RCC 7860 (cell line): ENCODE results near the gene USP10.
A peak's percentile ranks its signal among the peaks of the same experiment; 100 is the strongest.

Experiments used
- DNase-seq: peaks from one replicate; pipeline ENCODE4 v3.0.0-alpha.2; 2015; ENCODE audit warnings: low spot score
- FAIRE-seq: peaks from 2 replicates; lab custom pipeline; 2012; peaks lifted over from hg19 to GRCh38; lab: Jason Lieb, UNC

The USP10 gene

DNA sequence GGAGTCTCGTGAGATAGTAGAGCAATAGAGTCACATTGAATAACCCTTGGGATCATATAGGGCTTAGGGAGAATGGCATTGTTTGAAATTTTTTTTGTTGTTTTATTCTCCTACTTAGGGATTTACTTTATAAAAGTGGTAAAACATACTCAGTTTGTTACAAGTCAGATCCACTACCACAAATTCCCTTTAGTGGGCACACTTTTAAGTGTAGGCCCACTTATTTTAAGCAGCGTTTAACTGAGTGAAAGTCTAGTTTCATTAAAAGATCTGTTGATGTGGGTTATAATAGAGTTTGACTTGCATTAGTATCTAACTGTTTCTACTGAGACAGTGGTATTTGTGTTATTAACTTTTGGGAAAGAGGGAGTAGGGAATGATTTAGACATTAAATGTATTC lies 49.3 kb downstream of the USP10 start:
- no peak for FAIRE-seq
- DNase-seq: no peak

DNA sequence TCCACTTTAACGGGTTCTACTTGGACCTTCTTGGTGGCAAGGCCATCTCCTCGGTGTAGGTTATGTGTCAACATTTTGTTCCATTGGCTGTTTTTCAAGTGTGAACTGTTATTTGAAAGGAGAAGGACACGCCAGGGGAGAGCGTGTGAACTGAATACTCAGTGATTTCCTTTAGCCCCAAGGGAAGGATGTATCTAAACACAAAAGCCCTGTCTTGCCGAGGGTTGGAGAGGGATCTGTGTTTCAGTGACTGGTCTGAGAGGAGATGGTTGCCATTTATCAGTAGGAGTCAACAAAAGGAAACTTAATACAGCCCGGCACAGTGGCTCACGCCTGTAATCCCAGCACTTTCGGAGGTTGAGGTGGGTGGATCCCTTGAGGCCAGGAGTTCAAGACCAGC lies 50.0 kb downstream of the USP10 start:
- no peak for DNase-seq
- no peak for FAIRE-seq

DNA sequence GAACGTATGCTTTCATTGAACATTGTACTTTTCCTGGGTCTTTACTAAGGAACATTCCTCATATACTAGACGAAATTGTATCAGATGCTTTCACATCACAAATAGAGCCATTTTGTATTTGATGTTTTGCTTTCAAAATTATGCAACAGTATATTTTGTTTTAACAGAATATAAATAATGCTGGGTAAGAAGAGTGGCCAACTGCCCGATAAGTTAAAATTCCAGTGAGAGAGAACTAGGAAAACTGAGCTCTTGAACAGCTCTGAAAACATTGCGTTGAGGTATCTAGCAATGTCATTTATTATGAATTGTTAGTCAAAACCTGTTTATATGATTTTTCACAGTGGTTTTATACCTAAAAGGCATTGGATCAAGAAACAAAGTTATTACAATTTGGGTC lies 50.8 kb downstream of the USP10 start:
- FAIRE-seq: no peak
- no peak for DNase-seq

DNA sequence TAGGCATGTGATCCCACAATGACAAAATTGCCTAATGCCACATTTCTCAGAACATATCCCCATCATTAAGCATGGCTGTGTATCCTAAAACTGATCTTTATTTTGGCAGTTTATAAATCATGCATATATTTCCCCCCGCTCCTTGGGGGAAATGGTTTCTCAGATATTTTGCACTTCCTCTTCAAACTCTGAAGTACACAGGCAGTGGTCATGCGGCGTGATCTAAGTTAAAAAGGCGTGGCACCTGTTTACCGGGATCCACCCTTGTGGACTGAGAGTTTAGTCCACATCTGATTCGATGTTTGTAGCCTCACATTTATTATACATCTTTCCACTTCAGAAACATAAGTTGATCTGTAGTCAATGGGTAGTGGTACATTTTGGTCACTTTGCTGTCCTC lies 51.4 kb downstream of the USP10 start:
- FAIRE-seq (no peak), DNase-seq (no peak)

DNA sequence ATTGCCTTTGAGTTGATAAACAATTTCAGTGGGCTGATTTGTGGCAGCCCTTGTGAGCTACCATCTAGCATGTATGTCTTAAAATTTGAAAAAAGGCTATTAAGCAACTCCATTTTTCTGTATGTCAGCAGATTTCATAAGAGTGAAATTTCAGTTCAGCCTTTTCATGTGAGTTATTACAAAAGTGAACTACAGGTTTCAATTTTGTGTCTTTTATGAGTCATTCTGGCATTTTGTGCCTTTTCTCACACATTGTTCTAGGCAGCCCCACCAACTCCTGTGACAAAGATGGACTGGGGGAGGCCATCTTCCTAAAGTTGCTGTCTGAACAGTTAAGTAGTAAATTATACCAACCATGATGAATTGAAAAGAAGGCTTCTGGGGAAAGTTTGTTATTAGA lies 52.1 kb downstream of the USP10 start:
- DNase-seq (no peak), FAIRE-seq (no peak)

DNA sequence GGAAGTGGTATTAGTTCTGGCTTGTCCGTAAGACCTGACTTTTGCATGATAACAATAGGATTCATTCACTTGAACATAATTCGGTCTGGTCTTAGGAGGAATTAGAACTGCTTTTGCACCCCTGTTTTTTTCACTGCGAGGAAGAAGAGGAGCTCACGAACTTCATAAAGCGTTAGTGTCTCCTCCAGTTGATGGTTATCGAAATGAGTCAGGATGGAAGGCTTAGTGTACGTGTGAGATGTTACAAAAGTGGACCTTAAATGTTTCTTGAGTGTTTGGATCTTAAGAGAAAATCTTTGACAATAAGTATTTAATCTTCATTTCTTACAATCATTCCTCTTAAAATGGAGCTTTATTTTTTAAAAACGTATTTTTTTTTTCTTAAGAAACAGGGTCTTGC lies 52.8 kb downstream of the USP10 start:
- FAIRE-seq: no peak

DNA sequence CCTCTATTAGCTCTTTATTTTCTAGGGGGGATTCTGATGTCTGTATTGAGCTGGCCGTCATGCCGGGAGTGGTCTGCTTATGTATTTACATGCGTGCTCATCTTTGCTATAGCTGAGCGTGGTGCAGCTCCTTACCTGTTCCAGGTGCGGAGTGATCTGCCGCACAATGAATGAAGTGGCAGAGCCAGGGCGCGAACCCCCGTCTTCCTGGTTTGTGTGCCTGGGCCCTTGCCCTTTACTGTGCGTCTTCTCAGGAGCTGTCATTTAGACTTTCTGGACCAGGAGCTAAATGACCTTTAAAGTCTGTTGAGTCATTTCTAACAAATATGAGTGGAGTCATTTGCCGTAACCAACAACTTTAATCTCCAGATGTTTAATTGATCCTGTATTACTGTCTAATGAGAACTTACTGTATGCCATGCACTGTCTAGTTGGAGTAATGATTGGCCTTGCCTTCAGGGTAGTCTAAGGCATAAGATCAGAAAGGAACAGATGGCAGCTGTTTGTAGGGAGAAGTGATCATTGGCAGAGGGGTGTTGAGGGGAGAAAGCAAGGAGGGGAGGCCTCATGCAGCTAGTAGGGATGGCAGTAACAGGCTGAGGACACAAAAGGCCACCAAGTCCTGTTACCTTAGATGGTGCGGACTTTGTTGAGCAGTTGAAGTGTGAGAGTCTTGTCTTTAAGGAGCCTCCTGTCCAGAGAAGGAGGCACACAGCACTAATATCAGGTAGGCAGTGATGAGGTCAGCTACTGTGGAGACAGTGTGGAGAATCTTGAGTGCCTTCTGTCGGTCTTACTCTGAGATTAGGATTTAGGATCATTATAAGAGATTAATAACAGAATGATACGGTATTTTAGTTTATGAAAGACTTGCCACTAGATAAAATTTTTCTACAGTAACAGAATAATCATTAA lies 53.9 kb downstream of the USP10 start:
- no peak for DNase-seq
- FAIRE-seq: no peak

More for the DNA sequence above, 52.8 kb downstream of the USP10 start:
- DNase-seq: no peak

DNA sequence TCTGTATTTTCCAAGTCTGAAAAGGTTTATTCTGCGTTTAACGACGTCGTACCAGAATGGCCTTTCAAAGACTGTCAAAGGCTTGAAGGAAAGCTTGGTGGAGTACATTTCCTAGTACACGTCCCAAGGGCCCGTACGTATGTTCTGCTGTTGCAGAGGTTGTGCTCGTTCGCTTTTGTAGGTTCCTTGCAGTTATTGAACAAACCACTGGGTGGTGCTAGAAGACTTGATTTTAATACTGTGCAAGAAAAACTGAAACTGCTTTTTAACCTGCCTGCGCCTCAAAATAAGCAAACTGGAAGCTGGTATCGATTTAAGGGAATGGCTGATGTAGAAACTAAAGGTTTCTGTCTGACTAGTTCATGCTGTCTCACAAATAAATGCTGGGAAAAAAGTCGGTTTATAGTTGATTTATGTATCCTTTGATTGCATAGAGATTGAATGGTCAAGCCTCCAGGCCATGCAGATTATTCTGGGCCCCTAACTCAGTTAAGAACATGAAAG lies 54.6 kb downstream of the USP10 start:
- FAIRE-seq (peak; percentile 43), DNase-seq (peak; percentile 73)

DNA sequence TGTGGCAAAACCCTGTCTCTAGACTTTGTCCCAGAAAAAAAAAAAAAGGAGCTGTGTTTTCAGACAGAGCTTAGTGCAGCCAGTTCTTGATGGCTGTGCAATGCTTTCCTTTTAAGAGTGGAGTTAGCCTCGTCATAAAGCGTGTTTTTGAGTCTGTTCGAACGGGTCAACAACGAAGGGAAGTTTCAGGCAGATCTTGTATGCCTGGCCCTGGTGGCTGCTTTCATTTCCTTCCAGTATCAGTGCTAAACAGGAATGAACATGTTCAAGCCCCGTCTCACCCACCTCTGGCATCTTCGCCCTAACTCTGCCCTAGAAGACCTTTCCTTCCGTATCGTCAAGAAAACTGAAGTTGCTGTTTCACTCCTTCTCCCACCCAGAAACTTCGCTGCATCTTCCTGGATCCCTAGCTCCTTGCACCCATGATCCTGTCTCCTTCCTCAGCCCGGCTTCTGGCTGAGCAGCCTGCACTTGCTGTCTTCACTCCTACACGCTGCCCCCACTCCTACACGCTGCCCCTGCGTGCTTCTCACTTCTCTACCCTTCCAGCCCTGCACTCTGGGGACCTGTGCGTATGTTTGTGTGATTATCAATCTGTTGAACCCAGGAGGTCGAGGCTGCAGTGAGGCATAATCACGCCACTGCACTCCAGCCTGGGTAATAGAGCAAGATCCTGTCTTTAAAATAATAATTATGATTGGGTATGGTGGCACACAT lies 55.3 kb downstream of the USP10 start:
- DNase-seq (no peak), FAIRE-seq (no peak)

DNA sequence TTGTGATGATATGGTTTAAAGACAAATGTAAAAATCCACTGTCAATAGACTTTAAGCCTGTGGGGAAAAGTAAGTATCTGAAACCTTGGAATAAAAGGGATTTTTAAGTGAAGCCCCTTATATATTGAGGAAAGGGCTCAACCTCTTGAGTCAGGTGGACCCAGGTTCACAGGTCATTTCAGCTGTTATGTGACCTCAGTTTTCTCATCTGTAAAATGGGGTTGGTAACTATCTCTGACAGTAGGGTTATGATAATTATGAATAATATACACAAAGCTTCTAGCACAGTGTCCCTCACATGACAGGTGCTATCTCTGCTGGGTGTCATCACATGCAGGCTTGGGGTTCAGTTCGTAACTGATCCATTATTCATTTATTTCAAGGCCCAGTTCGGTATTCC lies 57.0 kb downstream of the USP10 start:
- FAIRE-seq: no peak
- no peak for DNase-seq

DNA sequence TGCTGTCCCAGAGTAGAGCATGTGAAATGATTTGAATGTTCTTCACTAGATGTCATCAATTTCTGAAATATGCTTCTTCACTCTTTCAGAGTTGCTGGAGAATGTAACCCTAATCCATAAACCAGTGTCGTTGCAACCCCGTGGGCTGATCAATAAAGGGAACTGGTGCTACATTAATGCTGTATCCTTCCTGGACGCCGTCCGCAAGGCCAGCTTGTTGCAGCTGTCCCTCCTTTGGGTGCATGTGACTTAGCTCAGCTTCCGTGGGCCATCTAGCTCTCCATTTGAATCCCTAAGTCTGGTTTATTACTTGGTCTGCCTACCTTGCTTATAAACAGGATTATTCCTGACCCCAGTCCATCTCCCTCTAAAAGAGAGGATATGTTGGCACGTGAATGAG lies 58.8 kb downstream of the USP10 start:
- no peak for FAIRE-seq
- DNase-seq: no peak

DNA sequence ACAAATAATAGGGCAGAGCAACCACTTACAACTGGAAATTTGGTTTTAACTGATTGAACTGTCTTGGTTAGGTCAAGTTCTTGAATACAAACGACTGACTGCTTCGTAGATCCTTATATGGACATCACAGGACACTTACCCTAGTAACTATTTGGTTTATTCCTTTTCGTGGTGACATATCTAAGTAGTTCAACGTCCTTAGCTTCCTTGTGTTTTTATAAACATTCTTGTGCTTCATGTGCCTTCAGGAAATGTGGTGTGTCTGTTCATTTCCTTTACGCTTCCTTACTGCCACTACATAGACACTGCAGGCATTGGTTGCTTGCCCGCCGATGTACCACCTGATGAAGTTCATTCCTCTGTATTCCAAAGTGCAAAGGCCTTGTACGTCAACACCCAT lies 59.3 kb downstream of the USP10 start:
- FAIRE-seq (no peak), DNase-seq (no peak)

DNA sequence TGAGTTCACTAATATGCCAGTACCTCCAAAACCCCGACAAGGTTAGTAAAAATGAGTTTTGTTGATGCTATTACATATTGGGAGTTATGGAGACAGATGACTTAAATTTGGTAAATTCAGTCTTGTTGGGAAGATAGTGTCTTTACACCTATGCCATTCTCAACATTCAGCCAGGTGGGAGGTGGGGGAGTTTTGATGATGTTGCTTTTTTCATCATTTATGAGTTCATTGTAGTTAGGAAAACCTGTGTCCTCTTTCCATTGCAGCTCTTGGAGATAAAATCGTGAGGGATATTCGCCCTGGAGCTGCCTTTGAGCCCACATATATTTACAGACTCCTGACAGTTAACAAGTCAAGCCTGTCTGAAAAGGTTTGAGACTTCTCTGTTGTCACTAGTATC lies 60.1 kb downstream of the USP10 start:
- DNase-seq (no peak), FAIRE-seq (no peak)

DNA sequence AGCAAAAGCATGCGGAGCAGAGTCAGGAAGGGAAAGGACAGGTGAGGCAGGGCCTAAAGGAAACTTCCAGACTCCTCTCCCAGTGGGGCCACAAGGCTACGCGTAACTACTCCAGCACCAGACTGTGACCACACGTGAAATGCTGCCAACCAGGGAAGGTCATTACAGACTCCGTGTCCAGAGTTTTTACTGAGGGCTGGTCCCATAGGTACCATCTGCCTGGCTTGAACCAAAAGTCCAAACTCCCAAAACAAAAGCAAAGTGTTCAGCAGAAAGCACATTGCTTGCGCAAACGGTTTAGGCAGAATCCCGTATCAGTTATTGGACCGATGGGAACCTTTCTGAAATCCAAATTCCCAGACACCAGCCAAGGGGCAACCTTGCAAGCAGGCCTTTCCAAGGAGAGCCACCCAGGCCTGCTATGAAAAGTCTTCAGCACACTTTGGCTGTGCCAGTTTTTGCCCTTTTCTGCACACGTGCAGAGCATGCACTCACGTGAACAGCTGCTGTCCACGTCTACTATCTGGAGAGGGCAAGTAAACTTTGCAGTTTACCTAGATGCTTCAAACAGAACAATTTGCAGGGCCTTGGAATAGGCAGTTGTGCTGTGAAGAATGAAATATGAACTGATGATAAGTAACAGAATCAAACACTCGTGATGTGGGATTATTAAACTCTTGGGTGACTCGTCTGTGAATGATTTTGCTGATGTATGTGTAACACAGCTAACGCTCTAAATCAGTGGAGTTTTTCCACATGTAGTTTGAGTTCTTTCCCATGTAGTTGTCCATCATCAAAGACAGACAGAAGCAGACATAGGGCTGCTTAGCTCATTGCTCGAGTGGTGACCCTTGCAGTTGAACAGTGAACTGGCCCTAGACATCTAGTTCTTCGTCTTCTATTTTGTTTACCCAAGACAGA lies 61.9 kb downstream of the USP10 start:
- FAIRE-seq (no peak), DNase-seq (no peak)

DNA sequence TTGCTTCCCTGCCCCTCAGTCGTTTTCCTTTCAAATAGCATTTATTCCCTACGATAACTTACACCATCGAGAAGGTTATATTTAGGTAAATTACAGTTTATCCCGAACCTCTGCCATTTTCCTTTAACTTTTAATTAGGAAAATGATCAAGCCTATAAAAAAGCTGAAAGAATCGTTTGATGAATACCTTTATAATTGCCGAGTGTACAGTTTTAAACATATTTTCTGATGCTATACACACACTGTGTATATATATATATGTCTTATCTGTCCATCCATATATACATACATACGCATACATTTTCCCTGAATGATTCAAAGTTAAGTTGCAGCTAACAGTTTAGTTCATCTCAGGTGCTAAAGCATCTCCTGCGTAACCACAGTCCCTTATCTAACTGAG lies 63.4 kb downstream of the USP10 start:
- no peak for DNase-seq
- no peak for FAIRE-seq

DNA sequence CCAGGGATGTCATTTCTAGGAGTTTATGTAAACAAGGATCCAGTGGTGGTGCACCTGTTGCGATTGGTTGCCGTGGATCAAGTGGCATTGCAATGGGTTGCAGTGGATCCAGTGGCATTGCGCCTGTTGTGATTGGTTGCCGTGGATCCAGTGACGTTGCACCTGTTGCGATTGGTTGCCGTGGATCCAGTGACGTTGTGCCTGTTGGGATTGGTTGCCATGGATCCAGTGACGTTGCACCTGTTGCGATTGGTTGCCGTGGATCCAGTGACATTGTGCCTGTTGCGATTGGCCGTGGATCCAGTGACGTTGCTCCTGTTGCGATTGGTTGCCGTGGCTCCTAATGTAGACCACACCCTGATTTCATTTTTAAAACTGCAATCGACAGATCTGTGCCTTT lies 63.8 kb downstream of the USP10 start:
- FAIRE-seq (no peak), DNase-seq (no peak)

DNA sequence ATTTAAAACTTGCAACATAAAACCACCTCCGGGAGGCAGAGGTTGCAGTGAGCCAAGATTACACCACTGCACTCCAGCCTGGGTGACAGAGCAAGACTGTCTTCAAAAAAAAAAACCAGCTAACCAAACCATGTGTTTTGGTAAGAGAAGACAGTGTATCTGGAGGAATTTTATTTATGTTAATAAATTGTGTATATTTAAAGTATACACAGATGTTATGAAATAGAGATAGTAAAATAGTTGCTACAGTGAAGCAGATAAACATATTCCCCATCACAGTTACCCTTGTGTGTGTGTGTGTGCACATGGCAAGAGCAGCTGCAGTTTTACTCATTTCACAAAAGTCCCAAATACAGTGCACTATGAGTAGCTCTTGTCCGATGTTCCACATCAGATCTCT lies 65.2 kb downstream of the USP10 start:
- no peak for FAIRE-seq
- no peak for DNase-seq

DNA sequence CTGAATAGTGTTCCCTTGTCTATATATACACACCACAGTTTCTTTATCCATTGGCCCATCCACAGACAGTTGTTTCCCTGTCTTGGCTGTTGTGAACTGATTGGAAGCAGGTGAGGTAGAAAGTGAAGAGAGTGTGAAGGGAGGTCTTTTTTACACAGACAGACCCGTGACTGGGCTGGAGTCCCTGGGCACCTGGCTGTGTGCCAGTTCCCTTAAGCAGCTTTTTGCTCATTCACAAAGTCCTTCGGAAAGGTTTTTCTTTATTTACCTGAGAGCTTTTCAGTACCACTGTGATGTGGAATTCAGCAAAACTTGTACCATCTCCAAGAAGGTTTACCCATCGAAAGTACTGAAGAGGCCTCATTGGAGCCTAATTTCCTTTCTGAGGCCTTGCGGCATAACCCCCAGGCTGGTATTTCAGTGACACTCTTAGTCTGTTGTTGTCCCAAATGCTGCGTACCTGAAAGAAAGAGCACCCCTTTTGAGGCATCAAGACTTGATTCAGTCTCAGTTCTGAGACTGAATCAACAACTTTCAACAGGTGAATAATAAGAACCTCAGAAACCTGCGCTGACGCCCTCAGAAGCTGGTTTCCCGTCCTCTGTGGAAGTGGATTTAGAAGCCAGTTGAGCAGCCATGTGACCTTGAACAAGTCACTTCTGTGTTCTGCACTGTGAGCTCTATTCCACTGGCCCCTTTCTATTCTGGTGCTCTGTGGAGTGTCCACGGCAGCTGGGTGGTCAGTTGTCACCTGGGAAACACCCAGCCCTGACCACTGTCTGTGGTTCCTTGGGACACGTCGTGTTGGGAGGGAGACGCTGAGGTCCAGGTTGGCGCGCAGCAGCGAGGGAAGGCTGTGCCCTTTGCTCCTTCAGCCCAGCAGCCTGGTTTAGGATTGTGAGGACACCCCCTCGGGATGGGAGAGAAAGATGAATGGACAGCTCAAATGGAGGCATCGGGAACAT lies 66.1 kb downstream of the USP10 start:
- FAIRE-seq: no peak
- DNase-seq: no peak

DNA sequence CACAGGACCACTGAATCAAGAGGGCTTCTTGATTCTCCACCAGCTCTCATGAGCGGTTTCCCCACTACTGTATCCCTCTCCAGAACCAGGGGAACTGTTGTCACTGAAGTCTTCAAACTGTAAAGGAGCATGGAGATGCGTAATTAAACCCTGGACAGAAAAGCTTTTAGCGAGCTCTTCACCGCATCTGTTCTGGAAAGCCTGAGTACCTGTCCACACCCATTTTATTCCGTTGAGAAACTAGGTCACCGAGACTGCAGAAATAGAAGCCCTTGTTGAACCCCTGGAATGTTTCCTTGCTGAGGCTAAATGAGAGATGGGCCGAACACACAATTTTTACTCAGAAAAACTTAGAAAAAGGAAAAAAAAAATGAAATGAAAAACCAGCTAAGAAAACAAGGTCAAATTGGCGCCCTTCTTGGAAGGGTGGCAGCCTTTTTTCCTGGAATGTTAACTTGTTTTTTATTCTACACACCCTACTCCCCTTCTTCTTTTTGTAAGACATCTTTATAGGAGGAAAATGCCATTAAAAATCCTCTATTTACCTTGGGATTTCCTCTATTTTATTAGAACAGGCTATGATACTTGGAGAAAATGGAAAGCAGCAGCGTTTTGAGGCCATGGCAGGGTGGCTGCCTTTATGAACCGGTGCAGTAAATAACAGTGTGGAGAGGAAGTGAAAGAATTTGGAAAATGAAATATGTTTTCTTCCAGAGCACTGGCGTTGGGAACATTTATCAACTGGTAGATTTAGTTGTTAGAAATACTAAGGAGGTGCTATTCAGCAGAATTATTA lies 67.4 kb downstream of the USP10 start:
- FAIRE-seq (no peak), DNase-seq (no peak)
